Ishikawa (cell line): ENCODE data around the gene GSTO2.

ENCODE experiments used
- CEBPB ChIP-seq: IDR thresholded peaks from 2 replicates; pipeline ENCODE4 v1.6.1; 2012
- CREB1 ChIP-seq: IDR thresholded peaks from 2 replicates; pipeline ENCODE4 v1.6.1; 2012; ENCODE audit warnings: low read depth
- MAX ChIP-seq: IDR thresholded peaks from 2 replicates; pipeline ENCODE4 v1.6.1; 2012
- NFIC ChIP-seq: IDR thresholded peaks from 2 replicates; pipeline ENCODE4 v1.6.1; 2012
- RAD21 ChIP-seq: IDR thresholded peaks from 2 replicates; pipeline ENCODE4 v1.6.1; 2012; ENCODE audit warnings: low read depth
- REST ChIP-seq: IDR thresholded peaks from 2 replicates; pipeline ENCODE4 v1.6.1; 2012; ENCODE audit warnings: low read depth, mild to moderate bottlenecking
- TAF1 ChIP-seq: IDR thresholded peaks from 2 replicates; pipeline ENCODE4 v1.6.1; 2012; ENCODE audit warnings: low read depth, mild to moderate bottlenecking

DNA sequence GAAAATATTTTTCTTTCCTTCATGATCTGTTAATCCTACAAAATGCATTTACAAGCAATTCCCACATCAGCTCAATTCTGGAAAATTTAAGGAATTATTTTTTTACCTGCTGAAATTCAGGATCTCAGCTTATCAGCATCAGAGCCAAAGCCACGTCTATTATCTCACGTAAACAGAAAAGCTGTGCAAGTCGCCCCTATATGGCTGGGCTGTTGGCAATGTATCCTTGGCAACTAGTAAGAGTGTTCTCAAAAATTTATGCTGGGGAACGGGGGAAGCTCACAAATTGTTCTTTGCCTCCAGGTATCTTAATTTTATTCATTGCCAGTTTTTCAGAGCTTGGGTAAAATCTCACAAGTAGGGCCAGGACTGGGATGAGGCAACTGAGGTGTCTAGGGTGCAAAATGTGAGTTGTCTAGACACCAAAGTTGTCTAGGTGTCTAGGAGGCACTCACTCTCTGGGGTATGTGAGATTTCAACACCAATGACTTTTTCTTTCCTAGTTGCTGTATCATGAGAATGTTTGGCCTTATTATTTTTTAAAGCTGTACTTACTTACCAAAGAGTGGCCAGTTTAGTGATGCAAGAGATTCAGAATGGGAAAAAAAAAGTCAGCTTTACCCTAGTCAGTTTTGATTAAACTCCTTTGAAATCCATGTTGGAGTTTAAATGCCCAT is 5.1 kb downstream of the GSTO2 start:
- no peak for TF ChIP-seq MAX
- TF ChIP-seq REST = no peak
- no peak for TF ChIP-seq CEBPB
- no peak for TF ChIP-seq CREB1
- TF ChIP-seq RAD21 = no peak
- TF ChIP-seq NFIC = no peak
- no peak for TF ChIP-seq TAF1
